ENCODE results near the gene UBE2O. TPM values are rescaled to one million over a fixed set of nuclear protein-coding genes. Genes with fewer than 3 reads are reported as not detected.

The UBE2O gene
- polyA plus RNA-seq, 1 donor, result 21.0 TPM

GRCh38 chr17:76496464-76496863 lies 43.5 kb upstream of the UBE2O start:
- Histone ChIP-seq H3K4me1 (ENCODE audit: control insufficient read depth, insufficient read depth, low read length) (peaks cover 83% of the 10 kb centered on the region), H3K27me3 (ENCODE audit: control insufficient read depth, insufficient read depth, low read length) (no peaks in the 10 kb centered on the region), H3K27ac (ENCODE audit: low read length) (peak overlapping the region; percentile 45), H3K36me3 (ENCODE audit: control insufficient read depth, insufficient read depth, low read length) (no peaks in the 10 kb centered on the region), H3K9me3 (ENCODE audit: control insufficient read depth, low read depth, low read length) (no peaks in the 10 kb centered on the region), H3K4me3 (ENCODE audit: low read length) (no peak overlapping the region)
- no CpG with 5 or more reads among the region's 6 CpGs for WGBS (ENCODE audit: insufficient coverage, low lambda C conversion rate)
- no peak for DNase-seq

DNA sequence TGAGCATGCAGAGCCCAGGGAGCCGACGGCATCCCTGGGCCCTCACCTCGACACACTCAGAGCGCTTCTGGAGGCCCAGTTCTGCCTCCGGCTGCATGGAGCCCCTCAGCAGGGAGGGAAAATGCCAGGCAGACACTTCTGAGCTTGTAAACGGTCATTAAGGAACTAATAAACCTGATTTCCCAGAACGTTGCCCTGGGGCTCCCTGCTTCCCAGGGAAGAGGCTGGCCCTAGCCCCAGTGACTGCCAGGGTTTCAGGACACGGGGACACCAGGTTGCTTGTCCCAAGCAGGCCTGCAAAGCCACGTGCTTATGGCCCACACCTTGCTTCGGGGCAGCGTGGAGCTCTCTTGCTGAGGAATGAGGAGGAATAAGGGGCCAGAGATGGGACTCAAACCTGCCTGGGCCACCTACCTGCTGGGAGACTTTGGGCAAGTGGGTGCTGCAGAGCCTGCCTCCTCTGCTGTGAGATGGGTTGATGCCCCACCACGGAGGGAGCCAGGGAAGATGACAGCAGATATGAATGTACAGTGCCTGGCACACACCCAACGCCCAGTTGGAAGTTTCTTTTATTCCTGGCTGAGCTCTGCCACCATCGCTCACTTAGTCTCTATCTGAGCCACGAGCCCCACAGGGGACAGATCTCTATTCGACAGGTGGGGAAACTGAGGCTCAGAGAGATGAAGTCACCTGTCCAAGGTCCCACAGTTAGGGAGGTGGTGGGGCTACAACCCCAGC lies 42.9 kb upstream of the UBE2O start:
- peaks cover 89% of the 10 kb centered on the region for H3K4me1 ChIP-seq (ENCODE audit: control insufficient read depth, insufficient read depth, low read length)

GRCh38 chr17:76493505-76494167 lies 40.7 kb upstream of the UBE2O start:
- Histone ChIP-seq H3K27ac (ENCODE audit: low read length) (peak overlapping the region; percentile 88), H3K4me1 (ENCODE audit: control insufficient read depth, insufficient read depth, low read length) (peaks cover 79% of the 10 kb centered on the region), H3K9me3 (ENCODE audit: control insufficient read depth, low read depth, low read length) (no peaks in the 10 kb centered on the region), H3K36me3 (ENCODE audit: control insufficient read depth, insufficient read depth, low read length) (no peaks in the 10 kb centered on the region), H3K4me3 (ENCODE audit: low read length) (no peak overlapping the region), H3K27me3 (ENCODE audit: control insufficient read depth, insufficient read depth, low read length) (no peaks in the 10 kb centered on the region)
- DNase-seq, result no peak
- no CpG with 5 or more reads among the region's 21 CpGs for WGBS (ENCODE audit: insufficient coverage, low lambda C conversion rate)

More for the DNA sequence above, 42.9 kb upstream of the UBE2O start:
- peak; percentile 65 to 82 for DNase-seq
- H3K4me3 ChIP-seq (ENCODE audit: low read length), result no peak overlapping the region
- no peaks in the 10 kb centered on the region for H3K36me3 ChIP-seq (ENCODE audit: control insufficient read depth, insufficient read depth, low read length)
- no CpG with 5 or more reads among the region's 16 CpGs for WGBS (ENCODE audit: insufficient coverage, low lambda C conversion rate)
- H3K27me3 ChIP-seq (ENCODE audit: control insufficient read depth, insufficient read depth, low read length), result no peaks in the 10 kb centered on the region
- H3K27ac ChIP-seq (ENCODE audit: low read length), result peak overlapping the region; percentile 45
- H3K9me3 ChIP-seq (ENCODE audit: control insufficient read depth, low read depth, low read length), result no peaks in the 10 kb centered on the region

GRCh38 chr17:76492989-76493501 lies 40.1 kb upstream of the UBE2O start:
- Histone ChIP-seq H3K27ac (ENCODE audit: low read length) (peak overlapping the region; percentile 88), H3K4me1 (ENCODE audit: control insufficient read depth, insufficient read depth, low read length) (peaks cover 73% of the 10 kb centered on the region)
- no CpG with 5 or more reads among the region's 15 CpGs for WGBS (ENCODE audit: insufficient coverage, low lambda C conversion rate)

GRCh38 chr17:76492123-76492988 lies 39.4 kb upstream of the UBE2O start:
- peaks cover 66% of the 10 kb centered on the region for H3K4me1 ChIP-seq (ENCODE audit: control insufficient read depth, insufficient read depth, low read length)
- no peaks in the 10 kb centered on the region for H3K27me3 ChIP-seq (ENCODE audit: control insufficient read depth, insufficient read depth, low read length)
- no peaks in the 10 kb centered on the region for H3K9me3 ChIP-seq (ENCODE audit: control insufficient read depth, low read depth, low read length)
- peak overlapping the region; percentile 13 for H3K4me3 ChIP-seq (ENCODE audit: low read length)
- H3K36me3 ChIP-seq (ENCODE audit: control insufficient read depth, insufficient read depth, low read length), result no peaks in the 10 kb centered on the region
- peak; percentile 76 to 92 for DNase-seq
- peak overlapping the region; percentile 88 for H3K27ac ChIP-seq (ENCODE audit: low read length)
- WGBS (ENCODE audit: insufficient coverage, low lambda C conversion rate), result no CpG with 5 or more reads among the region's 11 CpGs

More at GRCh38 chr17:76492989-76493501, 40.1 kb upstream of the UBE2O start:
- no peaks in the 10 kb centered on the region for H3K27me3 ChIP-seq (ENCODE audit: control insufficient read depth, insufficient read depth, low read length)
- peak overlapping the region; percentile 13 for H3K4me3 ChIP-seq (ENCODE audit: low read length)
- H3K36me3 ChIP-seq (ENCODE audit: control insufficient read depth, insufficient read depth, low read length), result no peaks in the 10 kb centered on the region
- H3K9me3 ChIP-seq (ENCODE audit: control insufficient read depth, low read depth, low read length), result no peaks in the 10 kb centered on the region
- DNase-seq, result peak; percentile 85 to 93

- WGBS (ENCODE audit: insufficient coverage, low lambda C conversion rate), result no CpG with 5 or more reads among the region's 17 CpGs
- Histone ChIP-seq H3K27me3 (ENCODE audit: control insufficient read depth, insufficient read depth, low read length) (no peaks in the 10 kb centered on the region), H3K4me1 (ENCODE audit: control insufficient read depth, insufficient read depth, low read length) (peaks cover 60% of the 10 kb centered on the region), H3K27ac (ENCODE audit: low read length) (peak overlapping the region; percentile 88), H3K36me3 (ENCODE audit: control insufficient read depth, insufficient read depth, low read length) (no peaks in the 10 kb centered on the region), H3K4me3 (ENCODE audit: low read length) (no peak overlapping the region), H3K9me3 (ENCODE audit: control insufficient read depth, low read depth, low read length) (no peaks in the 10 kb centered on the region)
- DNase-seq, result peak in 1 of 2 donors; percentile 39
These were observed 38.5 kb upstream of the UBE2O start for GRCh38 chr17:76491271-76492122.

- Histone ChIP-seq H3K4me3 (ENCODE audit: low read length) (no peak overlapping the region), H3K27me3 (ENCODE audit: control insufficient read depth, insufficient read depth, low read length) (no peaks in the 10 kb centered on the region), H3K36me3 (ENCODE audit: control insufficient read depth, insufficient read depth, low read length) (no peaks in the 10 kb centered on the region), H3K4me1 (ENCODE audit: control insufficient read depth, insufficient read depth, low read length) (peaks cover 48% of the 10 kb centered on the region), H3K27ac (ENCODE audit: low read length) (no peak overlapping the region), H3K9me3 (ENCODE audit: control insufficient read depth, low read depth, low read length) (no peaks in the 10 kb centered on the region)
- no CpG with 5 or more reads among the region's 10 CpGs for WGBS (ENCODE audit: insufficient coverage, low lambda C conversion rate)
- DNase-seq, result no peak
These were observed 37.3 kb upstream of the UBE2O start for GRCh38 chr17:76490112-76490710.

DNA sequence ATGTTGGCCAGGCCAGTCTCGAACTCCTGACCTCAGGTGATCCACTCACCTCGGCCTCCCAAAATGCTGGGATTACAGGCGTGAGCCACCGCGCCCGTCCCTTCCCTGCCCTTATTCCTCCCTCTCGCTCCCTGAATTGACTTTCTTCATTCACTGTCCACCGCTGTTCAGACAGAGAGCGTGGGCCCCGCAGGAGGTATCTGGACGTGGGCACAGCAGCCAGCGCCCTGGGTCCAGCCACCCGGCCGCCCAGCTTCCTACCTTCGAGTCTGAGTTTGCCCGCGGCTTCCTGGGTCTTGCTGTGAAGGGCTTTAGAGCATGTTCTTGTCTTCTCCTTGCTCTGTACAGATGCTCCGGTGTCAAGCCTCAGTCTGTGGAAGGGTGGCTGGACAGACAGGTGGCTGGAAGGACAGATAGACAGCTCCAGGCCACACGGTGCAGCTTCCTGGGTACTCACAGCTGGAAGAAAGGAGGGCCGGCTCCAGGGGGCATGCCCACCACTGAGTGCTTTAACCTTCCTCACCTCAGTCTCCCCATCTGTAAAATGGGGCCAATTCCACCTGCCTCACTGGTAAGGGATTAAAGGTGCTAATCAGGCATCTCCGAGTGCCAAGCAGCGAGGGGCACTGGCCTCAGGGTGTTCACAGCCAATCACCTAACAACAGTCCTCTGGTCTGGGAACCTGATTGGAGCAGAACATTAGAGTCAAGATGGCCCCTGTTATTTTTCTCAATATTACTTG lies 34.7 kb upstream of the UBE2O start:
- Histone ChIP-seq H3K4me1 (ENCODE audit: control insufficient read depth, insufficient read depth, low read length) (peaks cover 25% of the 10 kb centered on the region), H3K36me3 (ENCODE audit: control insufficient read depth, insufficient read depth, low read length) (no peaks in the 10 kb centered on the region), H3K9me3 (ENCODE audit: control insufficient read depth, low read depth, low read length) (no peaks in the 10 kb centered on the region), H3K27ac (ENCODE audit: low read length) (no peak overlapping the region), H3K4me3 (ENCODE audit: low read length) (no peak overlapping the region), H3K27me3 (ENCODE audit: control insufficient read depth, insufficient read depth, low read length) (no peaks in the 10 kb centered on the region)
- 100% methylated on average over 2 of the region's 22 CpGs for WGBS (ENCODE audit: insufficient coverage, low lambda C conversion rate)
- DNase-seq, result no peak

DNA sequence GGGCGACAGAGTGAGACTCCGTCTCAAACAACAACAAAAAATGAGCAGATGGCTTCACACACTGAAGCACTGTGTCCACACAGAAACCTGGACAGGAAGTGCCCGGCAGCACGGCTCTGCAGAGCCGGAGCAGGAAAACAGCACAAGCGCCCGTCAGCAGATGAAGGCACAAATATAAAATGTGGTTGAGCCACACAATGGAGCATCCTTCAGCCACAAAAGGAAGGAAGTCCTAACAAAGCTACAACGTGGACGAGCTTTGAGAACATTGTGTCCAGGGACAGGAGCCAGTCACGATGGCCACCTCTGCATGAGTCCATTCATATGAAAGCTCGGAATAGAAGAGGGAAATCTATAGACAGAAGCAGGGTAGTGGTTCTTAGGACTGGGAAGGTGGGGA lies 32.6 kb upstream of the UBE2O start:
- no peak for DNase-seq
- Histone ChIP-seq H3K27me3 (ENCODE audit: control insufficient read depth, insufficient read depth, low read length) (no peaks in the 10 kb centered on the region), H3K4me3 (ENCODE audit: low read length) (no peak overlapping the region), H3K4me1 (ENCODE audit: control insufficient read depth, insufficient read depth, low read length) (peaks cover 4% of the 10 kb centered on the region), H3K9me3 (ENCODE audit: control insufficient read depth, low read depth, low read length) (no peaks in the 10 kb centered on the region), H3K36me3 (ENCODE audit: control insufficient read depth, insufficient read depth, low read length) (no peaks in the 10 kb centered on the region), H3K27ac (ENCODE audit: low read length) (no peak overlapping the region)
- 90% methylated on average over 2 of the region's 11 CpGs for WGBS (ENCODE audit: insufficient coverage, low lambda C conversion rate)

Data from large intestine (tissue), 3 donors.